IPS DF 4.7 (cell line): Measurements from ENCODE around the gene LIN37.
"Not testable (repeated sequence)": the region's sequence is repeated elsewhere in the genome, so short reads cannot be mapped to it uniquely, and the experiment has no call there.

Experiments
- DNase-seq: peaks from one replicate; pipeline ENCODE4 v3.0.0-alpha.2; 2013; ENCODE audit warnings: low spot score; ENCODE audit errors: extremely low read depth

The LIN37 gene

DNA sequence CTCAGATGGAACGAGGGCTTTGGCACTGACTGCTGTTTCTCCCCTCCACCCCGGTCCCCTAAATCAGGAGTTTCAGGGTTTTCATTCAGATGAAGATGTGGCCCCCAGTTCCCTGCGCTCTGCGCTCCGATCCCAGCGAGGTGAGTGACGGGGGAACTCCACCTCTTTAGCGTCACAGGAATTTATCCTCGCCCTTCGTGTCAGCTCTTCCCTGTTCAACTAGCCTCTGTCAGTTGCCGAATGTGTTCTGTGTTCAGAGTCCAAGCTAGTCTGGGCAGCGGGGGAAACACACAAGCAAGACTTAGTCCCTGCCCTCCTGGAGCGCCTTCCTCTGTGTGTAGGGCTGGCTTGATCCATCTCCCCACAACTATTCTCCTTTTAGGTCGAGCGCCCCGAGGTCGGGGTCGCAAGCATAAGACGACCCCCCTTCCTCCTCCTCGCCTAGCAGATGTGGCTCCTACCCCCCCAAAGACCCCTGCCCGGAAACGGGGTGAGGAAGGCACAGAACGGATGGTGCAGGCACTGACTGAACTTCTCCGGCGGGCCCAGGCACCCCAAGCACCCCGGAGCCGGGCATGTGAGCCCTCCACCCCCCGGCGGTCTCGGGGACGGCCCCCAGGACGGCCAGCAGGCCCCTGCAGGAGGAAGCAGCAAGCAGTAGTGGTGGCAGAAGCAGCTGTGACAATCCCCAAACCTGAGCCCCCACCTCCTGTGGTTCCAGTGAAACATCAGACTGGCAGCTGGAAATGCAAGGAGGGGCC is 28.8 kb upstream of the LIN37 start:
- DNase-seq: no peak

- no peak for DNase-seq
Observed at GRCh38 chr19:35720163-35720524, 28.2 kb upstream of the LIN37 start.

- DNase-seq: no peak
Observed at GRCh38 chr19:35720648-35721047, 27.7 kb upstream of the LIN37 start.

DNA sequence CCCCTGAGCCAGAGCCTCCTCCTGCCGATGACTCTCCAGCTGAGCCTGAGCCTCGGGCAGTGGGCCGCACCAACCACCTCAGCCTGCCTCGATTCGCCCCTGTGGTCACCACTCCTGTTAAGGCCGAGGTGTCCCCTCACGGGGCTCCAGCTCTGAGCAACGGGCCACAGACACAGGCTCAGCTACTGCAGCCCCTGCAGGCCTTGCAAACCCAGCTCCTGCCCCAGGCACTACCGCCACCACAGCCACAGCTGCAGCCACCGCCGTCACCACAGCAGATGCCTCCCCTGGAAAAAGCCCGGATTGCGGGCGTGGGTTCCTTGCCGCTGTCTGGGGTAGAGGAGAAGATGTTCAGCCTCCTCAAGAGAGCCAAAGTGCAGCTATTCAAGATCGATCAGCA is 27.0 kb upstream of the LIN37 start:
- DNase-seq: no peak

- DNase-seq: no peak
Observed at GRCh38 chr19:35722461-35722860, 25.9 kb upstream of the LIN37 start.

DNA sequence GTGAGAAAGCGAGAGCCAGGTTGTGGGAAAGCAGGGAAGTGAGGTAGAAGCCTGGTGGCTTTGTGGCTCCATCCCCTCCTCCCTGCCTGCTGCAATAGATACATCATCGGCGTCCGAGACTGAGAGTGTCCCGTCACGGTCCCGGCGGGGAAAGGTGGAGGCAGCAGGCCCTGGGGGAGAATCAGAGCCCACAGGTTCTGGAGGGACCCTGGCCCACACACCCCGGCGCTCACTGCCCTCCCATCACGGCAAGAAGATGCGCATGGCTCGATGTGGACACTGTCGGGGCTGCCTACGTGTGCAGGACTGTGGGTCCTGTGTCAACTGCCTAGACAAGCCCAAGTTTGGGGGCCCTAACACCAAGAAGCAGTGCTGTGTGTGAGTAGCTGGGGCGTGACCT is 25.5 kb upstream of the LIN37 start:
- no peak for DNase-seq

- no peak for DNase-seq
Observed at GRCh38 chr19:35723671-35724070, 24.7 kb upstream of the LIN37 start.

GRCh38 chr19:35724132-35724531 is 24.2 kb upstream of the LIN37 start:
- DNase-seq: not testable (repeated sequence)

GRCh38 chr19:35724560-35724959 is 23.8 kb upstream of the LIN37 start:
- DNase-seq: no peak

DNA sequence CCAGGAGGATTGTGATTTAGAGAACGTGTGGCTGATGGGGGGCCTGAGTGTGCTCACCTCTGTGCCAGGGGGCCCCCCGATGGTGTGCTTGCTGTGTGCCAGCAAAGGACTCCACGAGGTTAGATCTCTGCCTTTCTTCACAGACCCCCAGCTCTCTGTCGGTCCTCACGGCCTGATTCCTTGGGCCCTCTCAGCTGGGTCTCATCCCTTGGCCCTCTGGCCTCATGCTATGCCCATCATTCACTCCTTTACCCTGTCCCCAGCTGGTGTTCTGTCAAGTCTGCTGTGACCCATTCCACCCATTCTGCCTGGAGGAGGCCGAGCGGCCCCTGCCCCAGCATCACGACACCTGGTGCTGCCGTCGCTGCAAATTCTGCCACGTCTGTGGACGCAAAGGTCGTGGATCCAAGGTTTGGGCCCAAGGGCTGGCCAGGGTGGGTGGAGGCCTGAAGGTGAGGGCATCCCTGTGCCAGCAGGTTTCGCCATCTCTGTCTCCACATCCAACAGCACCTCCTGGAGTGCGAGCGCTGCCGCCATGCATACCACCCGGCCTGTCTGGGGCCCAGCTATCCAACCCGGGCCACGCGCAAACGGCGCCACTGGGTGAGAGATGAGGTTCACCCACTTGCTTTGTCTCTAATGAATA is 23.0 kb upstream of the LIN37 start:
- DNase-seq: no peak

- no peak for DNase-seq
Observed at GRCh38 chr19:35727053-35727955, 21.1 kb upstream of the LIN37 start.

- no peak for DNase-seq
Observed at GRCh38 chr19:35727956-35728706, 20.2 kb upstream of the LIN37 start.

DNA sequence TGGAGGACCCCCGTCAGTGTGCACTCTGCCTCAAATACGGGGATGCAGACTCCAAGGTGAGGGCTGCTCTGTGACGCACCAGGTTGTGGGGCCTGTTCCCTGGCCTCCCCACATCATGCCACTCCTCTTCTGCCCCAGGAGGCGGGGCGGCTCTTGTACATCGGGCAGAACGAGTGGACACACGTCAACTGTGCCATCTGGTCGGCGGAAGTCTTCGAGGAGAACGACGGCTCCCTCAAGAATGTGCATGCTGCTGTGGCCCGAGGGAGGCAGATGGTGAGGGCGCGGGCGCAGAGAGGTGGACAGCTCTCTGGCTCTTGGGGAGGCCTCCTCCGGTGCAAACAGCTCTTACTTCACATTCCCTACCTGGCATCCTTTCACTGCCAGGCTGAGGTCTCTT is 19.4 kb upstream of the LIN37 start:
- no peak for DNase-seq

DNA sequence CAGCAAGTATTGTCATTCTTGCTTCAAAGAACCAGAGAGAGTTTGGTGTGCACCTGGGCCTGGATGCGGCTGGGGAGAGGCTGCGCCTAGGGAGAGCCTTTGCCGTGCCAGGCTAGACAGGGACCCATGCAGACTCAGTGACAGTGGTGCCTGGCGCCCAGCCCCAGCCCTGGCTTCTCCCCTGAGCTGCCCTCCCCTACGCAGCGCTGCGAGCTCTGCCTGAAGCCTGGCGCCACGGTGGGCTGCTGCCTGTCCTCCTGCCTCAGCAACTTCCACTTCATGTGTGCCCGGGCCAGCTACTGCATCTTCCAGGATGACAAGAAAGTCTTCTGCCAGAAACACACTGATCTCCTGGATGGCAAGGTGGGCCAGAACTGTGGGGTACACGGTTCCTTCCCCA is 18.6 kb upstream of the LIN37 start:
- no peak for DNase-seq

DNA sequence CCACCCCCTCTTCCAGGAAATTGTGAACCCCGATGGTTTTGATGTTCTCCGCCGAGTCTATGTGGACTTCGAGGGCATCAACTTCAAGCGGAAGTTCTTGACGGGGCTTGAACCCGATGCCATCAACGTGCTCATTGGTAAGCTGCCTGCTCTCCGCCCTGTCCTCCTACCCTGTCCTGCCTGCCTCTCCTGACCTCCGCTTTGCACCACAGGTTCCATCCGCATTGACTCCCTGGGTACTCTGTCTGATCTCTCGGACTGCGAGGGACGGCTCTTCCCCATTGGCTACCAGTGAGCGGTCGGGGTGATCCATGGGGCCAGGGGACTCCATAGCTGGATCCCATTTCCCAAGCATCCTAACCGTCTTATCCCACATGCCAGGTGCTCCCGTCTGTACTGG is 18.1 kb upstream of the LIN37 start:
- DNase-seq: no peak

GRCh38 chr19:35731353-35731752 is 17.0 kb upstream of the LIN37 start:
- DNase-seq: no peak

GRCh38 chr19:35731779-35732405 is 16.5 kb upstream of the LIN37 start:
- no peak for DNase-seq

DNA sequence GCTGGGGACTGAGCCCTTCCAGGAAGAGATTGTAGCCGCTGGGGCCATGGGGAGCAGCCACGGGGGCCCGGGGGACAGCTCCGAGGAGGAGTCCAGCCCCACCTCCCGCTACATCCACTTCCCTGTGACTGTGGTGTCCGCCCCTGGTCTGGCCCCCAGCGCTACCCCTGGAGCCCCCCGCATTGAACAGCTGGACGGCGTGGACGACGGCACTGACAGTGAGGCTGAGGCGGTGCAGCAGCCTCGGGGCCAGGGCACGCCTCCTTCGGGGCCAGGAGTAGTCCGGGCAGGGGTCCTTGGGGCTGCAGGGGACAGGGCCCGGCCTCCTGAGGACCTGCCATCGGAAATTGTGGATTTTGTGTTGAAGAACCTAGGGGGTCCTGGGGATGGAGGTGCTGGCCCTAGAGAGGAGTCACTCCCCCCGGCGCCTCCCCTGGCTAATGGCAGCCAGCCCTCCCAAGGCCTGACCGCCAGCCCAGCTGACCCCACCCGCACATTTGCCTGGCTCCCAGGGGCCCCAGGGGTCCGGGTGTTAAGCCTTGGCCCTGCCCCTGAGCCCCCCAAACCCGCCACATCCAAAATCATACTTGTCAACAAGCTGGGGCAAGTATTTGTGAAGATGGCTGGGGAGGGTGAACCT is 15.7 kb upstream of the LIN37 start:
- DNase-seq: no peak

DNA sequence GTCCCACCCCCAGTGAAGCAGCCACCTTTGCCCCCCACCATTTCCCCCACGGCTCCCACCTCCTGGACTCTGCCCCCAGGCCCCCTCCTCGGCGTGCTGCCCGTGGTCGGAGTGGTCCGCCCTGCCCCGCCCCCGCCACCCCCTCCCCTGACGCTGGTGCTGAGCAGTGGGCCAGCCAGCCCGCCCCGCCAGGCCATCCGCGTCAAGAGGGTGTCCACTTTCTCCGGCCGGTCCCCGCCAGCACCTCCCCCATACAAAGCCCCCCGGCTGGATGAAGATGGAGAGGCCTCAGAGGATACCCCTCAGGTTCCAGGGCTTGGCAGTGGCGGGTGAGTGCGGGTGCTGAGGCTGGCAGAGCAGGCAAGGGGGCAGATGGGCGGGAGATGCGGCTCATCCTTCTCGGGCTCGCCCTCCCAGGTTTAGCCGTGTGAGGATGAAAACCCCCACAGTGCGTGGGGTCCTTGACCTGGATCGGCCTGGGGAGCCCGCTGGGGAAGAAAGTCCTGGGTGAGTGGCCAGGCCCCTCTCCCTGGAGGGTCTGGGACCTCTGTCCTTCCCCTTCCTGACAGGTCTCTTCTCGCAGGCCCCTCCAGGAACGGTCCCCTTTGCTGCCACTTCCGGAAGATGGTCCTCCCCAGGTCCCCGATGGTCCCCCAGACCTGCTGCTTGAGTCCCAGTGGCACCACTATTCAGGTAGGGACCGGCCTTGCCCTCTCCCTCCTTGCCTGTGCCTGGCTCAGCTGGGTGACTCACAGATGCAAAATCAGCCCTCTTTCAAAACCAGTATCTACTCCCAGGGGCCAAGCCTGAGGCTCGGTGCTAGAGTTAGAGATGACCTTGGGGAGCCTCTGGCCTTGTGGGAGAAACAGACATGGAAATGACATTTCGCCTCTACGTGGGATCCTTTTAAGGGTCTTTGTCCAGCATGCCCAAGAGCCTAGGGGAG is 14.9 kb upstream of the LIN37 start:
- no peak for DNase-seq
